Endodermal cell (in vitro differentiated cells): ENCODE measurements around the gene MAP1LC3B2. TPM values are rescaled to one million over a fixed set of nuclear protein-coding genes. Genes with fewer than 3 reads are reported as not detected.

Source experiments
- DNase-seq: peaks from one replicate; pipeline ENCODE4 v3.0.0-alpha.2; 2017
- H3K27ac ChIP-seq: 2 replicates; pipeline ENCODE4 v1.5.1; 2013; ENCODE audit warnings: mild to moderate bottlenecking, low read depth, low read length, moderate library complexity
- H3K27me3 ChIP-seq: 2 replicates; pipeline ENCODE4 v1.6.1; 2013; ENCODE audit warnings: mild to moderate bottlenecking, low read length, moderate library complexity; ENCODE audit not compliant: insufficient read depth, control insufficient read depth, poor library complexity, severe bottlenecking
- H3K36me3 ChIP-seq: 2 replicates; pipeline ENCODE4 v1.7.0; 2013; ENCODE audit warnings: mild to moderate bottlenecking, low read length, moderate library complexity; ENCODE audit not compliant: control insufficient read depth, insufficient read depth
- H3K4me1 ChIP-seq: one replicate; pipeline ENCODE4 v1.7.0; 2013; ENCODE audit warnings: low read length; ENCODE audit not compliant: control insufficient read depth, insufficient read depth
- H3K4me3 ChIP-seq: 2 replicates; pipeline ENCODE4 v1.5.1; 2013; ENCODE audit warnings: mild to moderate bottlenecking, low read length, moderate library complexity
- H3K9ac ChIP-seq: 2 replicates; pipeline ENCODE4 v1.6.1; 2013; ENCODE audit warnings: mild to moderate bottlenecking, low read length, moderate library complexity; ENCODE audit not compliant: poor library complexity, severe bottlenecking; ENCODE audit errors: extremely low read depth
- H3K9me3 ChIP-seq: 2 replicates; pipeline ENCODE4 v1.6.1; 2013; ENCODE audit warnings: mild to moderate bottlenecking, low read length, moderate library complexity; ENCODE audit not compliant: control insufficient read depth
- H3K27ac Mint-ChIP-seq: 2 replicates; pipeline ENCODE4 v1.8.0; 2020; ENCODE audit warnings: mixed read lengths
- H3K27me3 Mint-ChIP-seq: 2 replicates; pipeline ENCODE4 v1.8.0; 2021; ENCODE audit warnings: mild to moderate bottlenecking, mixed read lengths; ENCODE audit not compliant: insufficient read depth
- H3K36me3 Mint-ChIP-seq: 2 replicates; pipeline ENCODE4 v1.8.0; 2020; ENCODE audit warnings: low read depth, mixed read lengths
- H3K4me1 Mint-ChIP-seq: 2 replicates; pipeline ENCODE4 v1.8.0; 2020; ENCODE audit warnings: mixed read lengths
- H3K4me3 Mint-ChIP-seq: 2 replicates; pipeline ENCODE4 v1.8.0; 2020; ENCODE audit warnings: mild to moderate bottlenecking, moderate library complexity, mixed read lengths
- H3K9me3 Mint-ChIP-seq: 2 replicates; pipeline ENCODE4 v1.8.0; 2020; ENCODE audit warnings: mild to moderate bottlenecking, mixed read lengths
- WGBS, 2 experiments: methylation state at CpG; one replicate each; pipeline versions ENCODE4 v1.1.5 to v1.1.7; 2013; ENCODE audit warnings: missing lambda C conversion rate in 2 of 2, mixed read lengths in 1 of 2; ENCODE audit not compliant: insufficient coverage in 1 of 2, insufficient read length in 1 of 2; 5-methylcytosine and 5-hydroxymethylcytosine counted together
- total RNA-seq, 2 donors: library from RNA; stranded (reverse); fragmentation: NEBNext Ultra II Directional in 1 of 2; extraction: Animal tissue kit (Norgen Biotek cat#: 25700) in 1 of 2; gene quantifications; 2 replicates in 1 of 2; 3 replicates in 1 of 2; pipeline ENCODE4 v1.2.1, GENCODE V29; 2021
- TF ChIP-seq, protein P1 (sequence below): fragments of 200-600 bp; sonication (generic); conservative IDR thresholded peaks from 2 replicates; pipeline ENCODE4 v1.5.0; 2021; ENCODE audit warnings: antibody characterized with exemption, mild to moderate bottlenecking

Gene MAP1LC3B2
- total RNA-seq, 2 donors from 2014 or later = 0.80 to 1.4 TPM

DNA sequence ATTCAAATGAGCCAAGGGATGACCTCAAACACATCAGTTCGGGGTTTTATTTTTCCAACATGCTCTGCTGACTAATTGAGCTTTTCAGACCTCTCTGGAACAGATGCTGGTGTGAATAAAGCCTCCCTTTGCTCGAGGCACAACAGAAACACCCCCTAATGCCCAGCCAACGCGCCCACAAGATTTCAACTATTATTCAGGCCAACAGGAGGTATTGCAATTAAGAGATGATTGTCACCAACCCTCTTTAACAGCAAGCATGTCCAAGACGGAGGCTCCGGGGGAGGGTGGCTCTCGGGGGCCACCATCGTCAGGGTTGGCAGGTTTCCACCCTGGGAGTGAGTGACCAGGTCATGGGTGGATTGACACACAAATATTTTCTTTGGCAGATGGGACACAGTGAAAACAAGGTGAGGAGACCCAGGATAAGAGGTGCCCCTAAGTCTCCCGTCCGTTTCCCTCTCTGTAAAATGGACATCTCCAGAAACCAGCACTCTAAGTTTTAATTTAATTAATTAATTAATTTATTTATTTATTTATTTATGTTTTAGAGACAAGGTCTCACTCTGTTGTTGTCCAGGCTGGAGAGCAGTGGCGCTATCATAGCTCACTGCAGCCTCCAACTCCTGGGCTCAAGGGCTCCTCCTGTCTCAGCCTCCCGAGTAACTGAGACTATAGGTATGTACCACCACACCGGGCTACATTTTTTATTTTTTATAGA, 56.1 kb downstream of the MAP1LC3B2 start:
- Histone ChIP-seq H3K36me3 (no peaks in the 10 kb centered on the region), H3K4me3 (no peak overlapping the region), H3K4me1 (peaks cover 4% of the 10 kb centered on the region), H3K27ac (no peak overlapping the region), H3K9me3 (peaks cover 5% of the 10 kb centered on the region), H3K9ac (no peak overlapping the region), H3K27me3 (no peaks in the 10 kb centered on the region)
- H3K4me3 Mint-ChIP-seq = no peak overlapping the region
- 70 to 88% methylated on average over 7 to 12 of the region's 13 CpGs for WGBS, 2 experiments
- no peaks in the 10 kb centered on the region for H3K36me3 Mint-ChIP-seq
- peaks cover 2% of the 10 kb centered on the region for H3K4me1 Mint-ChIP-seq
- H3K27ac Mint-ChIP-seq = no peak overlapping the region
- peaks cover 3% of the 10 kb centered on the region for H3K9me3 Mint-ChIP-seq
- TF ChIP-seq, protein P1, sequence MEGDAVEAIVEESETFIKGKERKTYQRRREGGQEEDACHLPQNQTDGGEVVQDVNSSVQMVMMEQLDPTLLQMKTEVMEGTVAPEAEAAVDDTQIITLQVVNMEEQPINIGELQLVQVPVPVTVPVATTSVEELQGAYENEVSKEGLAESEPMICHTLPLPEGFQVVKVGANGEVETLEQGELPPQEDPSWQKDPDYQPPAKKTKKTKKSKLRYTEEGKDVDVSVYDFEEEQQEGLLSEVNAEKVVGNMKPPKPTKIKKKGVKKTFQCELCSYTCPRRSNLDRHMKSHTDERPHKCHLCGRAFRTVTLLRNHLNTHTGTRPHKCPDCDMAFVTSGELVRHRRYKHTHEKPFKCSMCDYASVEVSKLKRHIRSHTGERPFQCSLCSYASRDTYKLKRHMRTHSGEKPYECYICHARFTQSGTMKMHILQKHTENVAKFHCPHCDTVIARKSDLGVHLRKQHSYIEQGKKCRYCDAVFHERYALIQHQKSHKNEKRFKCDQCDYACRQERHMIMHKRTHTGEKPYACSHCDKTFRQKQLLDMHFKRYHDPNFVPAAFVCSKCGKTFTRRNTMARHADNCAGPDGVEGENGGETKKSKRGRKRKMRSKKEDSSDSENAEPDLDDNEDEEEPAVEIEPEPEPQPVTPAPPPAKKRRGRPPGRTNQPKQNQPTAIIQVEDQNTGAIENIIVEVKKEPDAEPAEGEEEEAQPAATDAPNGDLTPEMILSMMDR = no peak
- no peaks in the 10 kb centered on the region for H3K27me3 Mint-ChIP-seq
- no peak for DNase-seq

DNA sequence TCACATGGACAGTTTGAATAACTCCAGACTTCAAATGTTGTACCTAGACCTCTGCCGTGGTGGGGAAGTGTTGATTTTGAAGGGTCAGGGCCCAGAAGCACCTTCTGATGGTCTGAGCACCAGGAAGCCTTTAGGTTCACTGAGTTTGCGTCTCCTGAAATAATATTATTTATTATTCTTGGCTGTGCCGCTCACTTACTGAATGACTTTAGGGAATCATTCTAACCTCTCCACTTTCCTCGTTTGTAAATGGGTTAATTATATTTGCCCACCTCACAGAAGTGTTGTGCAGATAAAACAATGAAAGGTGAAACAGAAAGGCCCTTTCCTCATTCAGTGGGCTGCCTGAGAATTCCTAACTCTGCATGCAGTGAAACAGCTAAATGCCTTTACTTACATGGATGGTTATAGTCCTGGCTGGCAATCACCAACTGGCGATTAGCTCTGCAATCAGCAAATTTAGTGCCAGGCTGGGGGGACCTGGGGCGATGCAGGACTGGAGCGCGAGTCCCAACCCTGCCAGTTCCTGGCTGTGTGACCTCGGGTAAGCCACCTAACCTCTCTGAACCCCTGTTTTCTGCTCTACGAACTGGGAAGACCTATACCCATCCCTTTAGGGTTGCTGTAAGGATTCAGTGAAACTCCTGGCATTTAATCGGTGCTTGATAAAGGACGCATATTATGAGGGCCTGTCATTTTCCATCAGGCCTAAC, 57.5 kb downstream of the MAP1LC3B2 start:
- Histone ChIP-seq H3K9me3 (peaks cover 6% of the 10 kb centered on the region), H3K4me1 (peaks cover 4% of the 10 kb centered on the region), H3K27ac (no peak overlapping the region), H3K9ac (no peak overlapping the region), H3K36me3 (no peaks in the 10 kb centered on the region), H3K4me3 (no peak overlapping the region), H3K27me3 (no peaks in the 10 kb centered on the region)
- Mint-ChIP-seq H3K4me3 (no peak overlapping the region), H3K36me3 (no peaks in the 10 kb centered on the region), H3K4me1 (peaks cover 8% of the 10 kb centered on the region), H3K27me3 (no peaks in the 10 kb centered on the region), H3K27ac (no peak overlapping the region), H3K9me3 (peaks cover 3% of the 10 kb centered on the region)
- WGBS, 2 experiments = 77 to 79% methylated on average over 7 to 12 of the region's 12 CpGs
- DNase-seq = no peak
- TF ChIP-seq, protein P1 = no peak

DNA sequence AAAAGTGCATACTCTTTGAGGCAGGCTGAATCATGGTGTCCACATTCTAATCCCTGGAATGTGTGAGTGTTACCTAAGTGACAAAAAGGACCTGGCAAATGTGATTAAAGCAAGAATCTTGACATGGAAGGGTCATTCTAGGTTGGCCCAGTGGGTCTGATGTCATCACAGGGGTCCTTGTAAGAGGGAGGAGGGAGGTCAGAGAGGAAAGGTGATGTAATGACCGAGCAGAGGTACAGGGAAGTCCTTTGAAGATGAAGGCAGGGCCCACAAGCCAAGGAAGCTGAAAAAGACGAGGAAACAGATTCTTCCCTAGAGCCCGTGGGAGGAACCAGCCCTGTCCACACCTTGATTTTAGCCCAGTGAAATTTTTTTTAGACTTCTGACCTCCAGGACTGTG, 60.1 kb downstream of the MAP1LC3B2 start:
- Mint-ChIP-seq H3K27me3 (no peaks in the 10 kb centered on the region), H3K27ac (no peak overlapping the region), H3K4me1 (peaks cover 8% of the 10 kb centered on the region), H3K36me3 (no peaks in the 10 kb centered on the region), H3K9me3 (peaks cover 16% of the 10 kb centered on the region), H3K4me3 (no peak overlapping the region)
- H3K4me3 ChIP-seq = no peak overlapping the region
- H3K27me3 ChIP-seq = no peaks in the 10 kb centered on the region
- DNase-seq = no peak
- peaks cover 4% of the 10 kb centered on the region for H3K4me1 ChIP-seq
- H3K27ac ChIP-seq = no peak overlapping the region
- no peaks in the 10 kb centered on the region for H3K36me3 ChIP-seq
- WGBS, 2 experiments = 88 to 93% methylated on average over 2 to 3 of the region's 3 CpGs
- H3K9me3 ChIP-seq = peaks cover 23% of the 10 kb centered on the region
- TF ChIP-seq, protein P1 = no peak
- no peak overlapping the region for H3K9ac ChIP-seq
